NCI-H774 (cell line): ENCODE results near the gene PTPN4.

Source experiments
- DNase-seq: peaks from one replicate; lab custom pipeline; 2025; lab: John Stamatoyannopoulos, UW

Gene PTPN4

GRCh38 chr2:119809339-119810048 lies 49.8 kb downstream of the PTPN4 start:
- DNase-seq: peak; percentile 5

GRCh38 chr2:119810049-119810630 lies 50.4 kb downstream of the PTPN4 start:
- DNase-seq: peak; percentile 20

- DNase-seq: no peak
Measured at GRCh38 chr2:119814216-119814615, 54.5 kb downstream of the PTPN4 start.

GRCh38 chr2:119818792-119819191 lies 59.1 kb downstream of the PTPN4 start:
- DNase-seq: no peak

- DNase-seq: no peak
Measured at GRCh38 chr2:119819846-119820245, 60.1 kb downstream of the PTPN4 start.

GRCh38 chr2:119820275-119820674 lies 60.6 kb downstream of the PTPN4 start:
- DNase-seq: no peak

GRCh38 chr2:119821266-119821665 lies 61.5 kb downstream of the PTPN4 start:
- DNase-seq: no peak

- no peak for DNase-seq
Measured at GRCh38 chr2:119823734-119824334, 64.1 kb downstream of the PTPN4 start.

GRCh38 chr2:119826370-119826961 lies 66.7 kb downstream of the PTPN4 start:
- no peak for DNase-seq

- DNase-seq: no peak
Measured at GRCh38 chr2:119827866-119828507, 68.3 kb downstream of the PTPN4 start.

GRCh38 chr2:119836455-119837142 lies 76.9 kb downstream of the PTPN4 start:
- DNase-seq: no peak

- DNase-seq: no peak
Measured at GRCh38 chr2:119837350-119837749, 77.6 kb downstream of the PTPN4 start.

GRCh38 chr2:119837759-119838158 lies 78.0 kb downstream of the PTPN4 start:
- no peak for DNase-seq

- no peak for DNase-seq
Measured at GRCh38 chr2:119838179-119838578, 78.5 kb downstream of the PTPN4 start.

GRCh38 chr2:119841550-119841949 lies 81.8 kb downstream of the PTPN4 start:
- no peak for DNase-seq

- no peak for DNase-seq
Measured at GRCh38 chr2:119846021-119846420, 86.3 kb downstream of the PTPN4 start.

GRCh38 chr2:119849838-119850565 lies 90.3 kb downstream of the PTPN4 start:
- DNase-seq: no peak

- no peak for DNase-seq
Measured at GRCh38 chr2:119852214-119852613, 92.5 kb downstream of the PTPN4 start.

- no peak for DNase-seq
Measured at GRCh38 chr2:119853777-119854399, 94.2 kb downstream of the PTPN4 start.

- no peak for DNase-seq
Measured at GRCh38 chr2:119856469-119856901, 96.8 kb downstream of the PTPN4 start.

GRCh38 chr2:119857742-119858141 lies 98.0 kb downstream of the PTPN4 start:
- DNase-seq: no peak
